Astrocyte of the hippocampus (primary cell): Measurements from ENCODE around the gene TMC7.
A peak's percentile ranks its signal among the peaks of the same experiment; 100 is the strongest.
"Not testable (repeated sequence)": the region's sequence is repeated elsewhere in the genome, so short reads cannot be mapped to it uniquely, and the experiment has no call there.

Source experiments
- DNase-seq: peaks from one replicate; pipeline ENCODE4 v3.0.0; 2011; ENCODE audit warnings: low read depth, low spot score

The TMC7 gene

DNA sequence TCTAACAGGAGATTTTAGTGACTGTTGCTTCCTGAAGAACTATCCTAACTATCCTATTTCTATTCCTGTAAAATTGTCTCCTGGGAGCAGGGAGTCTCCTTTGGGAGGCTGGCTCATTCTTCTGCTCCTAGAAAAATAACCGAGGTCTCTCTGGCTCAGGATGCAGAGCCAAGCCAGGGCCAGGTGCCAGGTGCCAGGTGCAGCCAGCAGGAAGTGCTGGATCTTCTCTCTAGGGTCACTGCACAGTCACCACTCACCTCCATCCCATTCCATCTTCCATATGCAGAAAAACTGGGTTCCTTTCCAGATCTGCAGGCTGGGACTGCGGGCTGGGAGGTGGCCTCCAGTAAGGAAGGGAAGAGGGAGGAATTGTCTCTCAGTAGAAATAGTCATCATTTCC is 3.8 kb upstream of the TMC7 start:
- DNase-seq, result no peak

DNA sequence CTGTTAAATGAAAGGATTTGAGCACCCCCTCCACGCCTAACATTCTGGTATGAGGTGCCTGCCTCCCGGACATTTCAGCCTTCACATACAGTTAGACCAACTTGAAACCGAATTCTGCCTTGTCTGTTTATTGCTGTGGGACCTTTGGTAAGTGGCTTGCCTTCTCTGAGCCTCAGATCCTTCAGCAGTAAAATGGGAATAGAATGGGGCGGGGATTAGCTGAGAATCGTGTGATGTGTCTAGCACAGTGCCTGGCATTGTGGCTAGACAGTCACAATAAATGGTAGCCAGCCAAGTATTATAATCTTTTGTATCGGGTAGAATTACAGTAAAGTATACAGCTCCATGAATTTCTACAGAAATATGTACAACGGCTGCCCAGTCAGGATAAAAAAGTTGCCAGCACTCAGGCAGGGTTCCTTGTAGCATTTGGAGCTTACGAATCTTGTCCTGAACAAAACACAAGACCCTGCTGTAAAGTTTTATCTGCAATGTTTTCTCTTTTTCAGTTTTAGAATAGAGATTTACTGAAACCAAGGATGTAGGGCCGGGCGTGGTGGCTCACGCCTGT is 786 bp downstream of the TMC7 start:
- no peak for DNase-seq

DNA sequence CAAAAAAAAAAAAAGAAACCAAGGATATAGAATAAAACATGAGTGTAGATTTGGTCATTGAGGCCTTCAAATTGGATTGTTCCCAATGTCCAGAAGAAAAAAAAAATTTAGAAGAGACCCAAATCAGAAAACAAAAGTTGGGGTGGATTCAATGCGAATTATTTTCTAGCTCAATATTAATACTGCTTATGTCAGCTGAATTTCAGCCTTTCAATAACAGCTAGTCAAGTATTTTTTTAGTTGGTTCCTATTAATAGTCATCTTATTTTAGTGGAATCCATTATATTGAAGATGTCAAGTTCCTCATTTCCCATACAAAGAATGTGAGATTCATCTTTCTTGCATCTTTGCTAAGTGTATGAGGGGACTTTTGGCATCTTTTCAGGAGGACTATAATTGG is 1.5 kb downstream of the TMC7 start:
- not testable (repeated sequence) for DNase-seq

DNA sequence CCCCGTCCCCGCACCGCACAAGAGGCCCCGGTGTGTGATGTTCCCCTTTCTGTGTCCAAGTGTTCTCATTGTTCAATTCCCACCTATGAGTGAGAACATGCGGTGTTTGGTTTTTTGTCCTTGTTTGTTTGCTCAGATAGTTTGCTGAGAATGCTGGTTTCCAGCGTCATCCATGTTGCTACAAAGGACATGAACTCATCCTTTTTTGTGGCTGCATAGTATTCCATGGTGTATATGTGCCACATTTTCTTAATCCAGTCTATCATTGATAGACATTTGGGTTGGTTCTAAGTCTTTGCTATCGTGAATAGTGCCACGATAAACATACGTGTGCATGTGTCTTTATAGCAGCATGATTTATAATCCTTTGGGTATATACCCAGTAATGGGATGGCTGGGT is 8.0 kb downstream of the TMC7 start:
- DNase-seq, result not testable (repeated sequence)

DNA sequence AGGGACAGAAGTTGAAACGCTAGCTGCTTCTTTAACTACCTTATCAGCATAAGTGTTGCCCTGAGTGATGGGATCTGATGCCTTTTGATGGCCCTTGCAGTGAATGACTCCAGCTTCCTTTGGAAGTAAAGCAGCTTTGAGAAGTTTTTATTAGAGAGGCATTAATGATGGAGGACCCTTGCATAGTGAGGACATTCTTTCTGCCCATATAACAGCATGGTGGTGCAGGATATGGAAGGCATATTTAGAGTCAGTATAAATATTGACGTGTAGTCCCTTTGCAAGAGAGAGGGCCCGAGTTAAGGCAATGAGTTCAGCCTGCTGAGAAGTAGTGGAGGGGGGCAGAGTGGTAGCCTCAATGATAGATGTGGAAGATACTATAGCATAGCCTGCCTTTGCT is 9.8 kb downstream of the TMC7 start:
- not testable (repeated sequence) for DNase-seq

DNA sequence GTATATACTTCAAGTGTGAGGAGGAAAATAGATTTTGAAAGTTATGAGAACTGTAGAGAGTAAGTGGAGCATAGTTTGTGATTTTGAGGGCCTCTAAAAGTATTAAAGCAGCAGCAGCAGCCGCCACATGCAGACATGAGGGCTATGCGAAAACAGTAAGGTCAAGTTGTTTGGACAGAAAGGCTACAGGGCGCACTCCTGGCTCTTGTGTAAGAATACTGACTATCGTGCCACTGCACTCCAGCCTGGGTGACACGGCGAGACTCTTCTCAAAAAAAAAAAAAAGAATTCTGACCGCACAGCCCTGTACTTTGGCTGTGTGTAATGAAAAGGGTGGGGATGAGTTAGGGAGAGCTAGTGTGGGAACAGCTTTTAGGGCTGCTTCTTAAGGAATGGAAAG is 10.4 kb downstream of the TMC7 start:
- DNase-seq, result not testable (repeated sequence)

DNA sequence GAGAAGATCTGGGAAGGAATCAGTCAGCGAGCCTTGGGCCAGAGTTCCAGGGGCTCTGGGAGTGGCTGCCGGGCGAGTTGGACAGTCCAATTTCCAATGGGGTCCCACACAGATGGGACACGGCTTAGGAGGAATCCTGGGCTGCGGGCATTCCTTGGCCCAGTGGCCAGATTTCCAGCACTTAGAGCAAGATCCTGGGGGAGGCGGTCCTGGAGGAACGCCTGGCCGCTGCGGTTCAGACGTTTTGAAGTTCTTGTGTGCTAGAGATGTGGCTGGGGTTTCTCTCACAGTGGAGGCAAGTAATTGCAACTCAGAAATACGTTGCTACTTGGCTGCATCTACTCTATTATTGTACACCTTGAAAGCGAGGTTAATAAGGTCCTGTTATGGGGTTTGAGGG is 11.7 kb downstream of the TMC7 start:
- DNase-seq, result not testable (repeated sequence)

DNA sequence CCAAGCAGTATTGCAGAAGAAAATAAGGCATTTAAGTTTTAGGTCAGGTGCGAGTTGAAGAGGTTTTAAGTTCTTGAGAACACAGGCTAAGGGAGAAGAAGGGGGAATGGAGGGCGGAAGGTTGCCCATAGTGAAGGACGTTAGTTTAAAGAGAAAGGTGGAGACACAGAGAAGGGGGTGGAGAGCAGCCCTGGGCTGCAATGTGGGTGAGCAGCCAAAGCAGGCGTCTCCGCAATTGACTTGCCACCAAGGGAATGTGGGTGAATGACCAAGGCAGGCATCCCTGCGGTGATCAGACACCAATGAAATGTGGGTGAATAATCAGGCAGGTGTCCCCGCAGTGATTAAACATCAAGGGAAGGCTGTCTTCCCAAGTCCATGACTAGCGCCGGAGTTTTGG is 12.8 kb downstream of the TMC7 start:
- not testable (repeated sequence) for DNase-seq

DNA sequence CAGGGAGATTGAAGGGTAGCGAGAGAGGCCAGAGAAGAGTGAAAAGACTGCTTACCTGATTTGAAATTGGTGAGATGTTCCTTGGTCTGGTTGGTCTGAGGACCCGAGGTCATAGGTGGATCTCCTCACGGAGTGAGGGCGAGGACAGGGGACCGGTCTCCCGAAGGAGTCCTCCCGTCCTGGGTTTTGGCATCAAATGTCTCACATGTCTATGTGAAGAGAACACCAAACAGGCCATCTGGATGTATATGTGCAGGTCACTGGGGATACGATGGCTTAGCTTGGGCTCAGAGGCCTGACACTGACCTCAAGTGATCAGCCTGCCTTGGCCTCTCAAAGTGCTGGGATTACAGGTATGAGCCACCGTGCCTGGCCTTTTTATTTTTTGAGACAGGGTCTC is 13.3 kb downstream of the TMC7 start:
- not testable (repeated sequence) for DNase-seq

DNA sequence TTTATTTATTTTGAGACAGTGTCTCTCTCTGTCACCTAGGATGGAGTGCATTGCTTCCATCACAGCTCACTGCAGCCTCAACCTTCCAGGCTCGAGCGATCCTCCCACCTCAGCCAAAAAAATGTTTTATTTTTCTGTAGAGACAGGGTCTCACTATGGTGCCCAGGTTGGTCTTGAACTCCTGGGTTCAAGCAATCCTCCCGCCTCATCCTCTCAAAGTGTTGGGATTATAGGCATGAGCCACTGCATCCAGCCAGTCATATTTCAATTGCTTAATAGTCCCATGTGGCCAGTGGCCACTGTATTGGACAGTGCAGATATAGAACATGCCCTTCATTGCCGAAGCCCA is 15.3 kb downstream of the TMC7 start:
- no peak for DNase-seq

DNA sequence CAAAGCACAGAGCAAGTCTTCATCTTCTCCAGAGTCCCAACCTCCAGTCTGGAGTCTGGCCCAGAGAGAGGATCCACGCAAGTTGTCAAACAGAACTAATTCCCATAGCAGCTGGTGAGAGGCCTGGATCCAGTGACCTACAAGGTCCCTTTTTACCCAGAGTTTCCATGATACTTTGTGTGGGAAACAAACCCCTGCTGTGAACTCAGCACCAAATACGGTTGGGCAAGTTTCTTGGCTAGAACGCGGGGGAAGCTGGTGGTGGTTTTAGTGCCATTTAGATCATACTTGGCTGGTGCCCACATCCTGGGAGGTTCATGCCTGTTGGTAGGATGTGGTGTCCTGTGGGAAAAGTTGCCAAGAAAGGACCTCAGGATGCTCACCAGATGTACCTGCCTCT is 18.1 kb downstream of the TMC7 start:
- DNase-seq, result peak; percentile 90

DNA sequence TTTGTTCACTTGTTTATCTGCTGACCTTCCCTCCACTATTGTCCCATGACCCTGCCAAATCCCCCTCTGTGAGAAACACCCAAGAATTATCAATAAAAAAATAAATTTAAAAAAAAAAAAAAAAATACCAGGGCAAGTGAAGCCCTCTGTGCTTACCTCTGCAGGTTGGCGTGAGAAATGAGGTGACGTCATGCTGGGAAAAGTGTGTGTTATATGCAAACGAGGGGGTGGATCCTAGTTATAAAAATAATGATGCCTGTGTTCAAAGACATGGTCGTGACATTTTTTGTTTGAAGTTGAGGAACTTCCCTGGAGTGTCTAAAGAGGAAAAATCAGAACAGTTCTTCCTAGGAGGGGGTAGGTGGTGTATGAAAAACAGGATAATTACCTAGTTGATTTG is 20.2 kb downstream of the TMC7 start:
- no peak for DNase-seq

DNA sequence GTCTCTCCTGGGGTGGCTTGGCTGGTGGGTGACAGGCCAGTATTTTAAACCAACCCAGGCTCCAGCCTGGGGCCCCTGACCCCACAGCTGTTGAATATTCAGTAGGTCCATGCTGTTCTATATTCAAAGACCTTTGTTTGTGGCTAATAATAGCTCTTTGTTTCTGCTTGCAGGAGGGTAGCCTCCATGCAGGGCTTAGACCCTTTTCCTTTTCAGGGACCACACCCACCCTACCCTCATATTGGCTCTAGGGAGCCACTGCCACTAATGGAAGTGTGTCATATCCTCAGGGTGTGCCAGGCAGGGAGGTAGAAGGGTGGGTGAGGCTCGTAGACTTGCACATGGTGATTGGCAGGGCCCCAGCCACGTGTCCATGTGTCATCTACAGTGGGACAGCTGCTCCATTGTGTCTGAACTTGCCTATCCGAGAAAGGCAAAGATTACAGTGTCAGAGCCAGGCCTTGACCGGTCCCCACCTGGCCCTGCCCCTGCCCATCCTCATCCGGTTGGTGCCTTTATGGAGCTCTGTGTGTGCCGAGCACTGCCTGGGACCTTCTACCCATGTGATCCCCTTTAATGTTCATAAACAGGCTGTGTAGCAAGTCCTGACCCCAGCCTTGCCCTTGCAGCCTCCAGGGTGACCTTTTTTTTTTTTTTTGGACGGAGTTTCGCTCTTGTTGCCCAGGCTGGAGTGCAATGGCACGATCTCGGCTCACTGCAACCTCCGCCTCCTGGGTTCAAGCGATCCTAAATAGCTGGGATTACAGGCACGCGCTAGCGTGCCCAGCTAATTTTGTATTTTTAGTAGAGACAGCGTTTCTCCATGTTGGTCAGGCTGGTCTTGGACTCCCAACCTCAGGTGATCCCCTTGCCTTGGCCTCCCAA is 22.1 kb downstream of the TMC7 start:
- DNase-seq, result peak; percentile 57

DNA sequence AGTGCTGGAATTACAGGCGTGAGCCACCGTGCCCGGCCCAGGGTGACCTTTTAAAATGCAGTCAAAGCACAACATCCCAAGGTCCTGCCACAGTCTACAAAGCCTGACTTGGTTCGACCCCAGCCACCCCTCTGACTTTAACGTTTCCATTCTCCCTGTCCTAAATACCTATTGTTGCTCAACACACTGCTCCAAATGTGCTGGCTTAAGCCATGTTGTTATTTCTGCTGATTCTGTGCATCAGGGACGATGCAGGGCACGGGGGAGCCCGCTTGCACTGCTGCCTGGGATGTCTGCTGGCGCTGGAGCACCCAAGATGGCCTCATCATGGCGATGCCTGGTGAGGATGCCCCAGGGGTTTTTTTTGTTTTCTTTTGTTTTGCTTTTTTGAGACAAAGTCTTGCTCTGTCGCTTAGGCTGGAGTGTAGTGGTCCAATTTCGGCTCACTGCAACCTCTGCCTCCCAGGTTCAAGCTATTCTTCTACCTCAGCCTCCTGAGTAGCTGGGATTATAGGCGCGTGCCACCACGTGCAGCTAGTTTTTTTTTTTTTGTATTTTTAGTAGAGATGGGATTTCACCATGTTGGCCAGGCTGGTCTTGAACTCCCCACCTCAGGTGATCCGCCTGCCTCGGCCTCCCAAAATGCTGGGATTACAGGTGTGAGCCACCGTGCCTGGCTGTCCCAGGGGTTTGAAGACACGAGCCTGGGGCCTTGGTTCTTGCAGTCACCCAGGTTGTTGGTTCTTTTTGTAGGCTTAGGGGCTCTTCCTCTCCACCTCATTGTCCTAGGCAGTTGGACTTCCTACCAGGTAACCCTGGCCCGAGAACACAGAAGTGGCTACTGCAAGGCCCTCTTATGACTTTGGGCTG is 22.9 kb downstream of the TMC7 start:
- no peak for DNase-seq

DNA sequence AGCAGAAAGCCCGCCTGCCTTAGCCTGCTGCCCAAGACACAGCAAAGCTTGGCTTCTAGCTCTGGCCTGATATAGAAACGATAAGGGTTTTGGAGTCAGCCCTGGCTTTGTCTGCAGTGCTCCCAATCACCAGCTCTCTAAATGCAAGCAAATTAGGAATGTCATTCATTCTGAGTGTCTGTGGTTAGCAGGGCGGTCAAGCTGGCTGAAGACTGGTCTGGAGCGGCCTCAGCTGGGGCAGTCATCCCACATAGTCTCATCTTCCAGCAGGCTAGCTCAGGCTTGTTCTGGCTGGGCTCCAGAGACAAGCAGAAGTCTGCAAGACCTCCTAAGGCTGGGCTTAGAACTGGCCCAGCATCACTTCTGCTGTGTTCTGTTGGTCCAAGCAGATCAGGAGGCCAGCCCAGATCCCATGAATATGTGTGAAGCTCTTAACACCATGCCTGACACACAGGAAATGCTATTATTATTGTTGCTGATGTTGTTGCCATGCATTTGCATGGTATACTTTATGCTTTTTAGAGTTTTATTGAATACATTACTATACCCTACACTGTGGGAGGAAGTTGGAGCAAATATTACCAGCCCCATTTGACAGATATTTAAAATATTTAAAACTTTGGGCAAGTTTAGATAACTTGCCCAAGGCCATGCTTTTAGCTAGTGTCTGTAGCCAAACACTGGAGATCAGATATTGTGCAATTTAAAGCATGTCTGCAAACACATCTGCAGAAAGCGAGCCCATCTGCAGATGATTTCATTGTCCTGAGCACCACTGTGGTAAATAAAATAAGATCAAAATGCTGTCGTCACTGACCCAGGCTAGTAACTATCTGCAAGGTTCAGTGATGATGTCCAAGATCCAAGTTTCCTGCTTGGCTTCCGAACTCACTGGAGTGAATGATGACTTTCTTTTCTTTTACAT is 24.8 kb downstream of the TMC7 start:
- peak; percentile 91 for DNase-seq

DNA sequence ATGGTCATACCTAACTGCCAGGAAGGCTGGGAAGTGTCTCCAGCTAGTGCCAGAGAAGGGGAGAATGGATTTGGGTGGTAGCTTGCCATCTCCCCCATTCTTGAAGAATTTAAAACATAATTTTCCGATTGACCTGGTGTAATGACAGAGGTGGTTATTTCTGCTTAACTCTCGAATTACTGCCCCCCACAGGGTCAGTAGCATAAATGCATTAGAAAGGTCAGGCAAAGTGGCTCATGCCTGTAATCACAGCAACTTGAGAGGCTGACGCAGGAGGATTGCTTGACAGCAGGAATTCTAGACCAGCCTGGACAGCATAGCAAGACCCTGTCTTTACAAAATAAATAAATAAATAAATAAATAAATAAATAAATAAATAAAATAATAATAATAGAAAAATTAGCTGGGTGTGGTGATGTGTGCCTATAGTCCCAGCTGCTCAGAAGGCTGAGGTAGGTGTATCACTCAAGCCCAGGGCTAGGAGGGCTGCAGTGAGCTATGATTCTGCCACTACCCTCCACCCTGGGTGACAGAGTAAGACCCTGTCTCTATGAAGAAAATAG is 27.5 kb downstream of the TMC7 start:
- no peak for DNase-seq

DNA sequence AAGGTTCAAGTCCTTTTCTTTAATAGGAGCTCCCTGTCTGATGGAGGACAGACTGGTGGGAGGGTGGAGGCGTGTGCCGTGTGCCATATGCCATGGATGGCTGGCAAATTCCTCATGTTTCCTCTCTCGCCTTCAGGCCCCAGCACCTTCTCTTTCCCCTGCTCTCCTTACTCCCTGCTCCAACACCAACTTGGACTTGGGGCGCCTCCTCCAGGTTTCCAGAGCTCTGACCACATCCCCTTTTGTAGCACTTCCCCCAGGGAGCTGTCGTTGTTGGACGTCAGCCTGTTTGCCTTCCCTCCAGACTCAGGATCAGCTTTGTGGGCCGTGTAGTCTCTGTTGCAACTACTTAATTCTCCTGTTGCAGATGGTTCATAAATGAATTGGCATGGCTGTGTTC is 30.7 kb downstream of the TMC7 start:
- DNase-seq, result no peak

DNA sequence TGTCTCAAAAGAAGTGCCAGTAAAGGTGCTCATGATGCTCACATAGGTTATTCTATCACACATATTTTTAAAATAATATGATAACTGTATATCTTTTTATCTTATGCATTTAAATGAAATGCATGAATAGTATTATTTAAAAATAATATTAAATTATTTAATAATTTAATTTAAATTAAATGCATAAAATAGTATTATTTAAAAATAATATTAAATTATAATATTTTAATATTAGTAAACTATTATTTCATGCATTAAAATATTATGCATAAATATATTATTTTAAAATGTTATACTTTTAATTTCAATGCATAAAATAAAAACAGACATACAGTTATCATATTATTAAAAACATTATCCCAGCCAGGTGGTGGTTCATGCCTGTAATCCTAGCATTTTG is 33.4 kb downstream of the TMC7 start:
- DNase-seq, result no peak

DNA sequence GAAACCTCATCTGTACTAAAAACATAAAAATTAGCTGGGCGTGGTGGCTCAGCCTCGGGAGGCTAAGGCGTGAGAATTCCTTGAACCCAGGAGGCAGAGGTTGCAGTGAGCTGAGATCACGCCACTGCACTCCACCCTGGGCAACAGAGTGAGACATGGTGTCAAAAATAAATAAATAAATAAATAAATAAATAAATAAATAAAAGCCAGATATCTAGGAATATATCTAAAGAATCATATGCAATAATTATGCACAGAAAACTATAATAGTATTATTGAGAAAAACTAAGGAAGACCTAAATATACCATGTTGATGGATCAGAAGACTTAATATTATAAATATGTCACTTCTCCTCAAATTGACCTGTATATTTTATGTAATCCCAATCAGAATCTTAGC is 37.0 kb downstream of the TMC7 start:
- DNase-seq, result no peak

DNA sequence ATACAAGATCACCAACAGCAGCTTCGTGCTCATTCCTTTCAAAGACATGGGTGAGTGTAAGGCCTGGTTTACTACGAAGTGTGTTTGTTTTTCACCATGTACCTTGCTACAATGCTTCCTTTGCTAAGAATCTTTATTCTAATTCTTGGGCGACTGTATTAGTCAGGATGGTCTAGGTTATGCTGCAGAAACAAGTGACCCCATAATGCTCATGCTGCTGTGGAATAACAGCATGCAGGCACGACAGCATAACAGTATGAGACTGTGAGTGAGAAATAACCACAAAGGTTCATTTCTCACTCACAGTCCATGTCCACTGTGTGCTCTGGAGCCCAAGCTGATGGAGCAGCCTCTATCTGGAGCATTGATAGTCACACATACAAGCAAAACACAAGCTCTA is 38.0 kb downstream of the TMC7 start:
- no peak for DNase-seq

DNA sequence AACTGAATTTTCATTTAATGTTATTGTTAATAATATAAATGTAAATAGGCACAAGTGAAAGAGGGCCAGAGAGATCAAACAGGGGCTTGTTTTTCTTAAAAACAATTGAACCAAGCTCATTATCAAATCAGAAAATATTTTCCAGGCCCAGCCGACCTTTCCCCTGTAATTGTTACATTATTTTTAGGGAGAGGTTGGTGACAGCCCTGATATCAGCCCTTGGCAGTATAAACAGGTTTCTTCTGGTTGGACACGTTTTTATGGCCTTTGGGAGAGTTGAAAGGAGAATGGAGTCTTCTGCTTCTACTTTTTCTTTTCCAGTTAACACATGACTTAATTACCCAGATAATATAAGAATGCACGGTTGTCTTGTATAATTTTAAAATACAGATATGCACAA is 43.7 kb downstream of the TMC7 start:
- DNase-seq, result no peak
